GM12873 (cell line): ENCODE data around the gene RELN.

ENCODE experiments used
- CTCF ChIP-seq: IDR thresholded peaks from 2 replicates; pipeline ENCODE4 v1.5.1; 2012; ENCODE audit warnings: low read depth, mild to moderate bottlenecking, moderate library complexity, low read length, control low read depth; ENCODE audit not compliant: insufficient read depth; ENCODE audit errors: missing control alignments

The RELN gene

GRCh38 chr7:103870664-103871063, 118.8 kb downstream of the RELN start:
- TF ChIP-seq CTCF: no peak

- no peak for TF ChIP-seq CTCF
Measured at GRCh38 chr7:103867874-103868273, 121.6 kb downstream of the RELN start.

- no peak for TF ChIP-seq CTCF
Measured at GRCh38 chr7:103866919-103867318, 122.5 kb downstream of the RELN start.

- no peak for TF ChIP-seq CTCF
Measured at GRCh38 chr7:103865442-103865841, 124.0 kb downstream of the RELN start.

GRCh38 chr7:103862302-103863035, 127.0 kb downstream of the RELN start:
- no peak for TF ChIP-seq CTCF

GRCh38 chr7:103859709-103860108, 129.7 kb downstream of the RELN start:
- TF ChIP-seq CTCF: no peak

- TF ChIP-seq CTCF: no peak
Measured at GRCh38 chr7:103857435-103857834, 132.0 kb downstream of the RELN start.
